Measurements from ENCODE around the gene DECR2.

DECR2 gene

DNA sequence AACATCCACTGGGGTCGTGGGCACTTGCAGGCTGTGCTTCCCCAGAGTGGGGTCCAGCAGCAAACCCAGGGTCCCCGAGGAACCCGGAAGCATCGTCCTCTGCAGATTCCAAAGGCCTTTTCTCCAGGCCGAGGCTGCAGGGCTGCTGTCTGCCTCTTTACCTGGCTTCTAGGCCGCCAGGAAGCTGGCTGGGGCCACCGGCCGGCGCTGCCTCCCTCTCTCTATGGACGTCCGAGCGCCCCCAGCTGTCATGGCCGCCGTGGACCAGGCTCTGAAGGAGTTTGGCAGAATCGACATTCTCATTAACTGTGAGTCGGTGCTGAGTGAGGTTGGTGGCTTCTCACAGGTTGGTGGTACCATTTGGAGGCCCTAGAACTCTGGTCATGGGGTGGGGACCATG, 5.6 kb downstream of the DECR2 start (continued):
- TF ChIP-seq ZBTB44 (tag by site-specific recombination; IDR thresholded peaks at IDR 0.05), result no peak
- TF ChIP-seq BCL11B (tag by site-specific recombination; IDR thresholded peaks at IDR 0.05; ENCODE audit: low read depth), result no peak
- no peak for TF ChIP-seq ZNF223 (tag by site-specific recombination; IDR thresholded peaks at IDR 0.05)

DNA sequence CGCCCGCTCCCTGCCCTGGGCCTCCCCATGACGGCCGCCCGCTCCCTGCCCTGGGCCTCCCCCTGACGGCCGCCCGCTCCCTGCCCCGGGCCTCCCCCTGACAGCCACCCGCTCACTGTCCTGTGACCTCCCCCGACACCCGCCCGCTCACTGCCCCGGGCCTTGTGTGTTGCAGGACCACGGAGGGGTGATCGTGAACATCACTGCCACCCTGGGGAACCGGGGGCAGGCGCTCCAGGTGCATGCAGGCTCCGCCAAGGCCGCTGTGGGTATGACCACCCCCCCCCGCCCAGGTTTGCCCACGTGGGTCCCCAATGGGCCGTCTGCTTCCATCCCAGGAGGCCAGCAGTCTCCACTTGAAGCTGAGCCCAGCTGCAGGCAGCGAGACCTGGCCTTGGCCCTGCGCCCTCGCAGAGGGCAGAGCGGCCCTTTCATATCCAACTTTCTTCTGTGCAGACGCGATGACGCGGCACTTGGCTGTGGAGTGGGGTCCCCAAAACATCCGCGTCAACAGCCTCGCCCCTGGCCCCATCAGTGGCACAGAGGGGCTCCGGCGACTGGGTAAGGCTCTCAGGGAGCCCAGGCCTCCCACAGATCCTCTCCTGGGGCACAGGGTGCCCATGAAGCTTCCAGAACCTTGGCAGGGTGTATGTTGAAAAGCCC, 9.0 kb downstream of the DECR2 start:
- H3K4me3 ChIP-seq (ENCODE audit: low read depth, low read length), result no peak overlapping the region
- CTCF ChIA-PET, result interaction anchor here (1.0 kb wide), 1 partner anchor 19 kb away, joined by 3 read pairs; no protein-coding TSS in a partner anchor
- POLR2A ChIA-PET, result no interaction called here
- H3K36me3 ChIP-seq (ENCODE audit: control insufficient read depth in 2 of 2, insufficient read depth in 1 of 2, low read length in 2 of 2), result peaks cover 0 to 15% of the 10 kb centered on the region in 2 experiments; a peak in 2 of 3 replicates
- H3K4me1 ChIP-seq (ENCODE audit: control insufficient read depth, insufficient read depth, low read length), result no peaks in the 10 kb centered on the region
- H3K9me3 ChIP-seq (ENCODE audit: control insufficient read depth, insufficient read depth, low read depth, low read length), result no peaks in the 10 kb centered on the region
- no peak overlapping the region for H3K27ac ChIP-seq (ENCODE audit: extremely low read depth, low read depth, low read length)
- no peak for TF ChIP-seq ZNF37A (tag by site-specific recombination; IDR thresholded peaks at IDR 0.05)
- TF ChIP-seq PRDM6 (tag by site-specific recombination; IDR thresholded peaks at IDR 0.05), result no peak
- no peak for TF ChIP-seq ZBTB8A (tag by site-specific recombination; IDR thresholded peaks at IDR 0.05)
- TF ChIP-seq ZNF214 (tag by site-specific recombination; IDR thresholded peaks at IDR 0.05; ENCODE audit: borderline replicate concordance), result no peak
- no peak for TF ChIP-seq ZNF529 (tag by site-specific recombination; IDR thresholded peaks at IDR 0.05; ENCODE audit: insufficient replicate concordance)
- TF ChIP-seq ZNF174 (tag by site-specific recombination; IDR thresholded peaks at IDR 0.05), result no peak
- TF ChIP-seq, protein P1, sequence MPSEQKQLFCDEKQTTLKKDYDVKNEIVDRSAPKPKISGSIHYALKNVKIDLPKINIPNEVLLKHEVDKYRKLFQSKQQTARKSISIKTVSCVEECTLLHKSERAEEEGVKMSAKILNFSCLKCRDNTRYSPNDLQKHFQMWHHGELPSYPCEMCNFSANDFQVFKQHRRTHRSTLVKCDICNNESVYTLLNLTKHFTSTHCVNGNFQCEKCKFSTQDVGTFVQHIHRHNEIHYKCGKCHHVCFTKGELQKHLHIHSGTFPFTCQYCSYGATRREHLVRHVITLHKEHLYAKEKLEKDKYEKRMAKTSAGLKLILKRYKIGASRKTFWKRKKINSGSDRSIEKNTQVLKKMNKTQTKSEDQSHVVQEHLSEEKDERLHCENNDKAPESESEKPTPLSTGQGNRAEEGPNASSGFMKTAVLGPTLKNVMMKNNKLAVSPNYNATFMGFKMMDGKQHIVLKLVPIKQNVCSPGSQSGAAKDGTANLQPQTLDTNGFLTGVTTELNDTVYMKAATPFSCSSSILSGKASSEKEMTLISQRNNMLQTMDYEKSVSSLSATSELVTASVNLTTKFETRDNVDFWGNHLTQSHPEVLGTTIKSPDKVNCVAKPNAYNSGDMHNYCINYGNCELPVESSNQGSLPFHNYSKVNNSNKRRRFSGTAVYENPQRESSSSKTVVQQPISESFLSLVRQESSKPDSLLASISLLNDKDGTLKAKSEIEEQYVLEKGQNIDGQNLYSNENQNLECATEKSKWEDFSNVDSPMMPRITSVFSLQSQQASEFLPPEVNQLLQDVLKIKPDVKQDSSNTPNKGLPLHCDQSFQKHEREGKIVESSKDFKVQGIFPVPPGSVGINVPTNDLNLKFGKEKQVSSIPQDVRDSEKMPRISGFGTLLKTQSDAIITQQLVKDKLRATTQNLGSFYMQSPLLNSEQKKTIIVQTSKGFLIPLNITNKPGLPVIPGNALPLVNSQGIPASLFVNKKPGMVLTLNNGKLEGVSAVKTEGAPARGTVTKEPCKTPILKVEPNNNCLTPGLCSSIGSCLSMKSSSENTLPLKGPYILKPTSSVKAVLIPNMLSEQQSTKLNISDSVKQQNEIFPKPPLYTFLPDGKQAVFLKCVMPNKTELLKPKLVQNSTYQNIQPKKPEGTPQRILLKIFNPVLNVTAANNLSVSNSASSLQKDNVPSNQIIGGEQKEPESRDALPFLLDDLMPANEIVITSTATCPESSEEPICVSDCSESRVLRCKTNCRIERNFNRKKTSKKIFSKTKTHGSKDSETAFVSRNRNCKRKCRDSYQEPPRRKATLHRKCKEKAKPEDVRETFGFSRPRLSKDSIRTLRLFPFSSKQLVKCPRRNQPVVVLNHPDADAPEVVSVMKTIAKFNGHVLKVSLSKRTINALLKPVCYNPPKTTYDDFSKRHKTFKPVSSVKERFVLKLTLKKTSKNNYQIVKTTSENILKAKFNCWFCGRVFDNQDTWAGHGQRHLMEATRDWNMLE (tag by site-specific recombination; conservative IDR thresholded peaks at IDR 0.05; ENCODE audit: low read depth), result no peak
- TF ChIP-seq SP3 (tag by site-specific recombination; IDR thresholded peaks at IDR 0.05), result no peak
- no peak for TF ChIP-seq HOXD13 (CRISPR knock-in tag; IDR thresholded peaks at IDR 0.05; ENCODE audit: borderline replicate concordance)
- no peak for TF ChIP-seq ZNF654 (tag by site-specific recombination; IDR thresholded peaks at IDR 0.05; ENCODE audit: low read depth)
- no peak for TF ChIP-seq ZNF639 (tag by site-specific recombination; IDR thresholded peaks at IDR 0.05)
- TF ChIP-seq ZNF16 (tag by site-specific recombination; IDR thresholded peaks at IDR 0.05; ENCODE audit: low read depth), result no peak
- TF ChIP-seq ZNF302 (tag by site-specific recombination; IDR thresholded peaks at IDR 0.05; ENCODE audit: low read depth), result no peak
- no peak for TF ChIP-seq KLF7 (tag by site-specific recombination; IDR thresholded peaks at IDR 0.05; ENCODE audit: borderline replicate concordance)
- no peak for TF ChIP-seq ZBTB49 (tag by site-specific recombination; IDR thresholded peaks at IDR 0.05; ENCODE audit: low read depth)
- no peak for TF ChIP-seq ZNF366 (tag by site-specific recombination; conservative IDR thresholded peaks at IDR 0.05)
- no peak for TF ChIP-seq ZNF18 (tag by site-specific recombination; IDR thresholded peaks at IDR 0.05)
- no peak for TF ChIP-seq ZNF146 (tag by site-specific recombination; IDR thresholded peaks at IDR 0.05)
